Stomach smooth muscle (tissue), 2 donors: ENCODE results near the gene ABHD12B.
"Not testable (repeated sequence)": the region's sequence is repeated elsewhere in the genome, so short reads cannot be mapped to it uniquely, and the experiment has no call there.

Experiments used
- H3K27ac ChIP-seq: one replicate; pipeline ENCODE4 v1.7.0; 2013; ENCODE audit warnings: mild to moderate bottlenecking, low read length, inconsistent platforms
- H3K27me3 ChIP-seq, 2 donors: one replicate each; pipeline ENCODE4 v1.7.0; 2013; ENCODE audit warnings: low read length in 2 of 2; ENCODE audit not compliant: insufficient read depth in 2 of 2, control insufficient read depth in 1 of 2
- H3K36me3 ChIP-seq, 2 donors: one replicate each; pipeline ENCODE4 v1.7.0; 2013; ENCODE audit warnings: low read length in 2 of 2; ENCODE audit not compliant: control insufficient read depth in 2 of 2, insufficient read depth in 2 of 2
- H3K4me1 ChIP-seq: one replicate; pipeline ENCODE4 v1.7.0; 2013; ENCODE audit warnings: low read length; ENCODE audit not compliant: control insufficient read depth, insufficient read depth
- H3K4me3 ChIP-seq, 2 donors: one replicate each; pipeline ENCODE4 v1.7.0; 2013; ENCODE audit warnings: low read length in 2 of 2
- H3K9ac ChIP-seq, 2 donors: one replicate each; pipeline ENCODE4 v1.7.0; 2013; ENCODE audit warnings: low read length in 2 of 2, mild to moderate bottlenecking in 1 of 2
- H3K9me3 ChIP-seq, 2 donors: one replicate each; pipeline ENCODE4 v1.7.0; 2013; ENCODE audit warnings: low read length in 2 of 2; ENCODE audit not compliant: control insufficient read depth in 2 of 2
- donor health status: healthy.
- donor health status: Pancreatic carcinoma.

ABHD12B gene

DNA sequence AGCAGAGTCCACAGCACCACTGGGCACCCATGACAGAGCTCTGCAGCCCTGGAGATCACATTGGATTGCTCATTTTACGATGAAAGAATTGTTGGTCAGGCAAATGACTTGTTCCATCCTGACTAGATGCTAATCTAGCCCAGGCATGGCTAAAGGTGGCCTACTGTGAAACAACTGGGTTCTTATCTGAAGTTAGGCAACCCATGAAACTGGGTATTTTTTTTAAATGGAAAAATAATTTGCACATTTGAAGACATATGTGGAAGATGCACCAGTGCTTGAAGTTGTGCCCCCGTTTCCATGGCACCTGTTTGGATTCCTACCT is 64.1 kb downstream of the ABHD12B start:
- no peaks in the 10 kb centered on the region for H3K27me3 ChIP-seq
- H3K36me3 ChIP-seq: peaks cover 0 to 17% of the 10 kb centered on the region in 2 donors
- no peak overlapping the region for H3K9ac ChIP-seq
- no peak overlapping the region for H3K27ac ChIP-seq
- H3K4me1 ChIP-seq: no peaks in the 10 kb centered on the region
- no peak overlapping the region for H3K4me3 ChIP-seq
- no peaks in the 10 kb centered on the region for H3K9me3 ChIP-seq

DNA sequence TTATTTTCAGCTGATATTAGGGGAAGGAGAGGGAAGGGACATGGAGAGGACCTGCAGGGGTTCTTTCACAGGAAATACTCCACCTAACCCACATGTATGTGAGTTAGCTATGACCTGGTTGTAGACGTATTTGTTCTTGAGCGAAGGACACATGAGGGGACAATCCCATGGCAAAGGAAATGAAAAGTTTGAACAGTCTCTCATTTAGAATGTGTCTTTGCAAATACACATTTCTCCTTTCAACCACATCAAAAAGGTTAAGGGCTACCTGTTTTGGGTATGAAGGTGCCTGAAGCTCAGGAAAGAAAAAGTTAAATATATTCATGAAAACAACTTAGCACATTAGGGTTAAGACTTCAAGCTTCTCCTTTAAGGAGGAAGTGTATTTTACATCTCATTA is 65.0 kb downstream of the ABHD12B start:
- no peaks in the 10 kb centered on the region for H3K4me1 ChIP-seq
- no peak overlapping the region for H3K27ac ChIP-seq
- H3K9me3 ChIP-seq: no peaks in the 10 kb centered on the region
- no peak overlapping the region for H3K4me3 ChIP-seq
- no peaks in the 10 kb centered on the region for H3K27me3 ChIP-seq
- H3K9ac ChIP-seq: no peak overlapping the region
- peaks cover 0 to 14% of the 10 kb centered on the region in 2 donors for H3K36me3 ChIP-seq

DNA sequence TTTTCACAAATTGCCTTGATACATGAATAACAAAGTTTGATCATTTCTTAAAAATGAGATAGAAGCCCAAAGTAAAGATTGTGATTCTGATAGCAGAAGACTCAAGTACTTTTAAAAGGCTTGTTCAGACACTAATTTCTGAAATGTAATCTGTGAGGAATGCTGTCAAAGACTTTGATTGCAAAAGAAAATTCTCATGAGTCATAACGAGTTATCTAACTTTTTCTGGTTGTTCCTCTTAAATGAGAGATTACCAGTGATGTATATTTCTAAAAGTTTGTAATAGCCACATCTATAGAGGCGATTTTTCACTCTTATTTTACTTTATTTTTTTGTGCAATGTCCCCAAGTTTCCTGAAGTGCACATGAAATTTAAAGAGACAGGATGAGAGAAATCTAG is 65.5 kb downstream of the ABHD12B start:
- no peak overlapping the region for H3K9ac ChIP-seq
- H3K9me3 ChIP-seq: no peaks in the 10 kb centered on the region
- H3K4me1 ChIP-seq: no peaks in the 10 kb centered on the region
- H3K27ac ChIP-seq: no peak overlapping the region
- peaks cover 0 to 12% of the 10 kb centered on the region in 2 donors for H3K36me3 ChIP-seq
- H3K27me3 ChIP-seq: no peaks in the 10 kb centered on the region
- no peak overlapping the region for H3K4me3 ChIP-seq

DNA sequence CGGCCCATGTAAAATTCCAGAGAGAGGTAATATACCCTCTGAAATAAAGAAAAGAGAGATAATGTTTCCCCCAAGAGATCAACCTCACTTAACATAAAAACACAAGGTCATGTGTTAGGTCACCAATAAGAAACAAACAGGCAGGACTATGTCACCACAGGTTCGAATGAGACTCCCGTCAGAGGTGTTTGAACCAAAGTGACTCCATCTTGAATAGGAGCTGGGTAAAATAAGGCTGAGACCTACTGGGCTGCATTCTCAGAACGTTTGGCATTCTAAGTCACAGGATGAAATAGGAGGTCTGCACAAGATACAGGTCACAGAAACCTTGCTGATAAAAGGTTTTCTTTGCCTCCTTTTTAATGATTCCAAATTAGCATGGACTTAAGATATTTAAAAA is 65.9 kb downstream of the ABHD12B start:
- H3K9ac ChIP-seq: no peak overlapping the region
- H3K4me1 ChIP-seq: no peaks in the 10 kb centered on the region
- peaks cover 0 to 8% of the 10 kb centered on the region in 2 donors for H3K36me3 ChIP-seq
- no peak overlapping the region for H3K27ac ChIP-seq
- H3K4me3 ChIP-seq: no peak overlapping the region
- H3K27me3 ChIP-seq: no peaks in the 10 kb centered on the region
- H3K9me3 ChIP-seq: no peaks in the 10 kb centered on the region

DNA sequence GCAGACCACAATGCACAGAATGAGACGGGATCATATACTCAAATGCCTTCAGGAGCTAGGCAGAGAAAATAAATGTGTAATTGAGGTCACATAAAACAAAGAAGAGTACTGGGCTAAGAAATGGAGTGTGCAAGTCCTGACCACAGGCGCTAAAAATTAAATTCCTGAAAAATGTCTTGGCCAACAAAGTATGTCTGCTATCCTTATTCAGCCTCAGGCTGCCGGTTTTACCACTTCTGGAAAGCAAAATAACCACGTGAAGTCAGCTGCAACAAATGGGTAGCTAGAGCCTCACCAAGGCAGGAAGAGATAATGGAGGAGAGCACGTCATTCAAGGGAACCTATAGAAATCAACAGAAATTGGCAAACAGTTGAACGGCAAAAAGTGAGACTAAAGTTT is 69.3 kb downstream of the ABHD12B start:
- H3K9me3 ChIP-seq: no peaks in the 10 kb centered on the region
- H3K4me1 ChIP-seq: peaks cover 13% of the 10 kb centered on the region
- no peak overlapping the region for H3K27ac ChIP-seq
- no peak overlapping the region for H3K9ac ChIP-seq
- no peak overlapping the region for H3K4me3 ChIP-seq
- H3K36me3 ChIP-seq: peaks cover 0 to 3% of the 10 kb centered on the region in 2 donors
- H3K27me3 ChIP-seq: peaks cover 0 to 3% of the 10 kb centered on the region in 2 donors

DNA sequence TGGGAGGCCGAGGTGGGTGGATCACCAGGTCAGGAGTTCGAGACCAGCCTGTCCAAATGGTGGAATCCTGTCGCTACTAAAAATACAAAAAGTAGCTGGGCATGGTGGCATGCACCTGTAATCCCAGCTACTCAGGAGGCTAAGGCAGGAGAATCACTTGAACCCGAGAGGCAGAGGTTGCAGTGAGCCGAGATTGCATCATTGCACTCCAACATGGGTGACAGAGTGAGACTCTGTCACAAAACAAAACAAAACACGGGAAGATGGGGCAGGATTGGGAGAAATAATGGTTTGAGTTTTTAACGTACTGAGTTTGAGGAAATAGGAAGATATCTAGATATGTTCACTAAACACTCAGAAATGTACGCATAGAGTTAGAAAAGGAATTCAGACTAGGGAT is 69.8 kb downstream of the ABHD12B start:
- H3K9ac ChIP-seq, H3K27me3 ChIP-seq, H3K36me3 ChIP-seq, H3K4me3 ChIP-seq, H3K27ac ChIP-seq, H3K9me3 ChIP-seq: not testable (repeated sequence)
- H3K4me1 ChIP-seq: peaks cover 13% of the 10 kb centered on the region

DNA sequence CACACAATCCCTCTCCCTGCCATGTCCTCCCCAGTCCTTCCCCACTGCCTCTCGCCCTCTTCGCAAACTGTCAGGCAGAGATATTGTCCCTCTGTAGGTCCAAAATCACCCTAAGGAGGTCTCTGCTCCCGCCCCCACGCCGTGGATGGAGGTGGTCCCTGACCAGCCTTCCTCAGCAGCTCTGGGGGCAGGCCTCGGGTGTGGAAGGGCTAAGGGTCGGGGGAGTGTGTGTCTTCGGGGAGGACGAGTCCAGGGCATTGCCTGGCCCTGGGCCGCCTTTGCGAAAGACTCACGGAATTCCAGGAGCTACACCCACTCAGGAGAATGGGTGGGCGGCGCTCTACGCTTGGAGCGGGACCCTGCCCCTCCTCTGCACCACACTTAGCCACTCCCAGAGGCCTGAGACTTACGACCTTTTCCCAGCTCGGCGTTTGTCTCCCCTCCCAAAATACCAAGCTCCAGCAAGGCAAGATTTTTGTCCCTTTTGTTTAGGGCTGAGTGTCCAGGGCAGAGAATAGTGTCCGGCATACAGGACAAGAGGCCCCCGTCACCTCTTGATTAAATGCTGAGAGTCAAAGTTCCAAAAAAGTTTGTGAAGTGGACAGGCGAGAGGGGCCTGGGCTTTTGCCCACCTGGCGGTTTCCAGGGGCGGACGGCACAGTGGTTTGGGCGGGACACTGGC is 71.5 kb downstream of the ABHD12B start:
- peak overlapping the region; percentile 60 to 67 for H3K9ac ChIP-seq
- H3K9me3 ChIP-seq: no peaks in the 10 kb centered on the region
- peak overlapping the region; percentile 81 to 88 for H3K4me3 ChIP-seq
- peaks cover 0 to 3% of the 10 kb centered on the region in 2 donors for H3K36me3 ChIP-seq
- no peak overlapping the region for H3K27ac ChIP-seq
- H3K27me3 ChIP-seq: peaks cover 0 to 3% of the 10 kb centered on the region in 2 donors
- peaks cover 13% of the 10 kb centered on the region for H3K4me1 ChIP-seq

DNA sequence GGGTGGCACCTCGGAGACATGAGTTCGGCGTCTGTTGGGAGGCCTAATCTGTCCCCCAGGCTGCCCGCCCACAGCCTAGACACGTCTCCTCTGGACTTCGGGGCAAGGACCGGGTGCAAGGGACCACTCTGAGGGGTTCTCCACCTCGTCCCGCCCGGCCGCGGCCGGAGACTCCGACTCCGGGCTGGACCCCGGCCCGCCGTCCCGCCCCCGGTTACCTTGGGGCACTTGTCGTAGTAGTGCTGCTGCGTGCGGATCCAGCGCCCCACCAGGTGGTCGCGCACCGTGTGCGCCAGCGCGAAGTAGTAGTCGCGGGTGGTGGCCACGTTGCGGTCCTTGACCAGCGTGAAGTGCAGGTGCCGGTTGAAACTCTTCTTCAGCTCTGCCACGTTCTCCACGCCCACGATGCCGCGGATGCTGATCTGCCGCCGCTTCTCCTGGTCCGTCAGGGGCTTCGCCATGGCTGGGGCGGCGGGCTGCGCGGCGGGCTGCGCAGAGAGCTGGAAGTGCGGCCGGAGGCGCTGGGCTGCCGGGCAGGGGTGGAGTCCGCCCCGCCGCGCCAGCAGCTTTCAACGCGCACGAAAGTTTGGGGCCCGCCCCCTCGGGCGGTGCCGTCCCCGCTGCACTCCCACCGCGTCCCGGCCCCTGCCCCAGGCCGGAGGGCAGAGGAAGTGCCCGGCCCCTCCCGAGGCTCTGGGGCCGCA is 72.2 kb downstream of the ABHD12B start, which contains the start of gene PYGL:
Gene PYGL (minus strand): TSS at position 541 of the 704 bp plus-strand sequence. CDS start 80 bp downstream, at position 461.
- H3K9ac ChIP-seq: peak within 1 kb of the TSS; percentile 60 to 67
- H3K9me3 ChIP-seq: no peaks in the 10 kb centered on the region
- peaks cover 0 to 3% of the 10 kb centered on the region in 2 donors for H3K36me3 ChIP-seq
- peaks cover 13% of the 10 kb centered on the region for H3K4me1 ChIP-seq
- H3K4me3 ChIP-seq: peak within 1 kb of the TSS; percentile 81 to 88
- H3K27me3 ChIP-seq: peaks cover 0 to 3% of the 10 kb centered on the region in 2 donors
- H3K27ac ChIP-seq: no peak within 1 kb of the TSS

DNA sequence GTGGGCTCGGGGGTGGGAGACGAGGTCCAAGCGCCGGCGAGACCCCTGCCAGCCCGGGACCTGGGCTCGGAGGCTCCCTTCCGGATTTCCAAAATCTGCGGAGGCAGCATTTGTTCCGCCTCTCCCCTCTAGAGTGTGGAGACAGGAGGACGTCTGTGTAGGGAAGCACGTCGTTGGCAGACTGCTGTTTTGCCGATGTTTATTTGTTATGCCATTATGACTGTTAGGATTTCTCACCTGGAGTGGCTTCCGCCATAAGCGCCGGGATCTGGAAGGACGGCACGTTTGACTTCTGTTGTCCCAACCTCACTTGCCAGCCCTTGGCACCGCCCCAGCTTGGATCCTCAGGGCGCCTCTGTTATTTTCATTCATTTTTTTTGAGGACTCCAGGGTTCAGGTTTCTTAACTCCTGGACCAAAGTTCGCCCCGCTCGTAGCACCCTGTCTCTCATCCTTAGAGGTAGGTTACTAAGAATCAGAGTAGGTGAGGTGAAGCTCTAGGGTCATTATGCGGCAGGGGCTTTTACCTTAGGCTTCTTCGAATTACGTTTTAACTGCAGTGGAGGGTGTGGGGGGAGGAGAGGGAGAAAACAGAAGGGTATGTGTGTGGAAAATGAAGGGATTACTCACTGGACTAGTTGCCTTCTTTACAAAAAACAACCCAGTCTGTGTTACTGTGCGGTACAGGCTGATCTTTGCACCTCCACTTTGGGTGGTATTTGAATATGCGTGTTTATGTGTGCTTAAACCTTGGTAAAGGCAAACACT is 73.0 kb downstream of the ABHD12B start:
- Histone ChIP-seq H3K9me3 (no peaks in the 10 kb centered on the region), H3K27me3 (peaks cover 0 to 3% of the 10 kb centered on the region in 2 donors), H3K36me3 (peaks cover 0 to 3% of the 10 kb centered on the region in 2 donors), H3K4me3 (peak overlapping the region; percentile 81 to 88), H3K27ac (no peak overlapping the region), H3K9ac (peak overlapping the region; percentile 47 to 59), H3K4me1 (peaks cover 13% of the 10 kb centered on the region)

DNA sequence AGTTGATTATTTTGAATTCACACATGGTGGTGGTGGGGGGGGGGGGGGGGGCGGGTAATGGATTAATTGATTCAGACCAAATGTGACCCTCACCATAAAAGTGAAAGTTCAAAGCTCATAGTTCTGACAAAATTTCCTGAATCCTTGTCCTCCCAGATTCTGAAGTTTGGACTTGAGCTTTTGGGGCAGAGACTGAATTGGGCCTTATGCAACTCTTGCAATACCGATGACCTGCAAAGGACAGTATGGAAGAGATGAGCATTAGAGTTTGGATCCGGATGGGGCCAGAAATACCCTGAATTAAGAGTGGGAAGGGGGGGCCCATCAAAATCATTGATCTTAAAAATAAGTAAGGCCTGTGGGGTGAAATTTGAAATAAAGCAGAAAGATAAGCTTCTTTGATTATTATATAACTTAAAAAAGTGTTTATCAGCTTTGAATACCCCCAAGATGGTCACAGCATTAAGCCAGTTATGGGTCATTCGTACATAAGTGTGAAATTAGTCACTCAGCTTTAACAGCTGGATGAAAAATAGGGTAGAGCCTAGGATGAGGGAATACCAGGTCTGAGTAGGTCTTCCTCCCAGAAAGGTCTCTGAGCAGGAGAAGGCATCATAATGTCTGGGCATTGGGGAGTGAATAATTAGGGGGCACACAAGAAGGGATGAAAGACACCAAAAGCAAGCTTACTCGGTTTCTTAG is 74.5 kb downstream of the ABHD12B start:
- Histone ChIP-seq H3K9ac (no peak overlapping the region), H3K4me1 (peaks cover 13% of the 10 kb centered on the region), H3K4me3 (no peak overlapping the region), H3K27ac (no peak overlapping the region), H3K9me3 (no peaks in the 10 kb centered on the region), H3K36me3 (no peaks in the 10 kb centered on the region), H3K27me3 (peaks cover 0 to 3% of the 10 kb centered on the region in 2 donors)
